ENCODE measurements around the gene NOL12.

GRCh38 chr22:37690407-37690806 is 4.3 kb downstream of the NOL12 start:
- TF ChIP-seq CTCF (IDR thresholded peaks at IDR 0.05; ENCODE audit: low read depth, low read length, poor library complexity, severe bottlenecking) (no peak), EZH2phosphoT487 (IDR thresholded peaks at IDR 0.05; ENCODE audit: borderline replicate concordance, low read length) (no peak)
